GM18498 (cell line): ENCODE measurements around the gene TASL.
"Not testable (repeated sequence)": the region's sequence is repeated elsewhere in the genome, so short reads cannot be mapped to it uniquely, and the experiment has no call there.

Experiments used
- ATAC-seq: cut with Tn5 transposase; IDR thresholded peaks from one replicate; pipeline ENCODE4 v1.9.1; 2021; ENCODE audit warnings: mild to moderate bottlenecking, moderate library complexity; ENCODE audit not compliant: unreplicated experiment

The TASL gene, protein sequence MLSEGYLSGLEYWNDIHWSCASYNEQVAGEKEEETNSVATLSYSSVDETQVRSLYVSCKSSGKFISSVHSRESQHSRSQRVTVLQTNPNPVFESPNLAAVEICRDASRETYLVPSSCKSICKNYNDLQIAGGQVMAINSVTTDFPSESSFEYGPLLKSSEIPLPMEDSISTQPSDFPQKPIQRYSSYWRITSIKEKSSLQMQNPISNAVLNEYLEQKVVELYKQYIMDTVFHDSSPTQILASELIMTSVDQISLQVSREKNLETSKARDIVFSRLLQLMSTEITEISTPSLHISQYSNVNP

DNA sequence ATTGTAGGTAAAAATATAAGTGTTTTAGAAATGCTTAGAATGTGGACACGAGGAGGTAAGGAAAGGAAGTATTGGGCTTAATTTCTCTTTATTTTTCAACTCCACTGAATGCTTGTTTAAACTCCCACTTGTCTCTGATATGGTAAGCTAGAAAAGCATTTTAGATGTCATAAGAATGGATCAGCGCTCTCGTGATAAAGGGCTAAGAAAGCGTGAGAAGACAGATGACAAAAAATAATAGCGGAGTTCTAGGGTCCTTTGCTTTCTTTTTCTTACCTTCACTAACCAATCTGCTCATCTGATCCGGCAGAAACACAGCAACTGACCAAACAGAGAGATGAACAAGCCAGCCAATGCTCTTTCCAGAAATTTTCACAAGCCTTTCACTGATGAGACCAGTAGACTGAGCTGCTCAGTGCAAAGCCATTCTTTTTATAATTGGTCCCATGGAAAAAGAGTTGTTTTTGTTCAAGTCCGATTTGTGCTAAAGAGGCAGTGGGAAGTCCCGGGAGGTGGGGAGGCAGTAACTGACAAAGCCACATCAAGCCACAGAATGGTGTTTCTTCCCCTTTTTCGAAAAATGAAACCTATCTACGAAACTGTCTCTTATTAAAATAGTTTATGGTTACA is at the start of gene TASL:
TASL (minus strand) TSS at position 405 of the 630 bp plus-strand sequence. CDS start 17,411 bp downstream, outside the sequence.
- ATAC-seq: peak; percentile 73

DNA sequence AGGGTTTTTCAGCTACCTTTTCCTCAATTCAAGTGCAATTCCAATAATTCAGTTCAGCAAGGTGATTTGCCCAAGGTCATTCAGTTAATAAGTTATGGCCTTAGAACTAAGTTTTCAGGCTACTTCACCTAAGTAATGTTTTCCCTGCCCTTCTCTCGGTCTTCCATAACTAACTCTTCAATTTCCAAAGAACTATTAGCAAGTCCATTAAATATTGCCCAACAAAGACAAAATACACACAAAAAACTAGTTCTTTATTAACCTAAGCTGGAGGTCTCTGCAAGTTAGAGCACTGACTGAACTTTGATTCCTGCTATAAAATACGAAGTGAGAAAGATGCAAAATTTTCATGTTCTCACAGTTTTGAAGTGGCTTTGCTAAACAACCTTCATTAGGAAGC is 48.8 kb upstream of the TASL start:
- no peak for ATAC-seq

DNA sequence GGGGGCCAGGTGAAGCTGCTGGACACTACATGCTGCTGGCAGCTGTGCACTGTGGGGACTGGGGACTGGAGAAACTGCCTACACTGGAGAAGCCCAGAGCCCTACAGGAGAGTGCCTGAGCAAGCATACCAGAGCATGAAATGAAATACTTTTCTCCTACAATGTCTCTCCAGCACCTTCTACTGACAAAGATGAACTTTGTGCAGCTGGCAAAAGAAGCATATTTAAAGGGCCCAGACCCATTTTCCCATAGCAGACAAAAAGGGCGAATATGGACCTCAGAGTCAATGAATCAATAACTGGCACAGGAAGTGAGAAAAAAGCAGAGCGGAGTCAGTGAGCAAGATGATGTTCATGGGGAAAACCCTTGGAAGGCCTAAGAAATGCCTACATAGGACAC is 44.8 kb upstream of the TASL start:
- no peak for ATAC-seq

DNA sequence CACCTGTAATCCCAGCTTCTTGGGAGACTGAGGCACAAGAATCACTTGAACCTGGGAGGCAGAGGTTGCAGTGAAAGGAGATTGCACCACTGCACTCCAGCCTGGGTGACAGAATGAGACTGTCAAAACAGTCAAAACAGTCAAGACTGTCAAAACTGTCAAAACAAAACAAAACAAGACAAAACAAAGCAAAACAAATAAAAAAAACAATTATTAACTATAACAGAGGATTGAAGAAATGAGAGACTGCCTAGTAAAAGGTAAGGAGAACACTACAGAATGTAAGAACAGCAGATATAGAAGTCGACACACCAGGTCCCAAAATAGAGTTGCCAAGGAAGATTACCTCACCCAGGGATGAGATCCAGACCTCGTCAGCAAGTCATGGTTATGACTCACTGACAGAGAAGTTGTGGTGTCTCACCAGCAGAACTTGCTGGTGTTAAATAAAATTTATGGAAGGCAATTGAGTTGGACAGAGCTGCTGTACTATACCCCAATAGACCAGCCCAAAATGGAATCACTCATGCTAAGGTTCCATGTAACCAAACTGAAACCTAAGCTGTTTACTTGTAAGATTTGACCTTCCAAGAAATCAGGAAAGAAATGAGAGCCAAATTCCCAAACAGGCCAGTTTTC is 43.5 kb upstream of the TASL start:
- ATAC-seq: no peak

DNA sequence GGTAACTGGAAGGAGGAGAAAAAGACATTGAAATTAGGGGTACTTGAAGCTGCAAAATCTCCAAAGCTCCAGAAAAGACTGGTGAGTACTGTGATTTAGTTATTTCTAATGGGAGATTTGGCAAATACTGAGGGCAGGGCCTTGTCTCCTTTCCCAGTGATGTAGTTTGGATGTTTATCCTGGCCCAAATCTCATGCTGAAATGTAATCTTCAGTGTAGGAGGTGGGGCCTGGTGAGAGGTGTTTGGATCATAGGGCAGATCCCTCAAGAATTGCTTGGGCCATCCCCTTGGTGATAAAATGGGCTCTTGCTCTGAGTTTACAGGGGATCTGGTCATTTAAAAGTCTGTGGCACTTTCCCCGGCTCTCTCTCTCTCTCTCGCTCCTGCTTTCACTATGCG is 42.6 kb upstream of the TASL start:
- ATAC-seq: no peak

DNA sequence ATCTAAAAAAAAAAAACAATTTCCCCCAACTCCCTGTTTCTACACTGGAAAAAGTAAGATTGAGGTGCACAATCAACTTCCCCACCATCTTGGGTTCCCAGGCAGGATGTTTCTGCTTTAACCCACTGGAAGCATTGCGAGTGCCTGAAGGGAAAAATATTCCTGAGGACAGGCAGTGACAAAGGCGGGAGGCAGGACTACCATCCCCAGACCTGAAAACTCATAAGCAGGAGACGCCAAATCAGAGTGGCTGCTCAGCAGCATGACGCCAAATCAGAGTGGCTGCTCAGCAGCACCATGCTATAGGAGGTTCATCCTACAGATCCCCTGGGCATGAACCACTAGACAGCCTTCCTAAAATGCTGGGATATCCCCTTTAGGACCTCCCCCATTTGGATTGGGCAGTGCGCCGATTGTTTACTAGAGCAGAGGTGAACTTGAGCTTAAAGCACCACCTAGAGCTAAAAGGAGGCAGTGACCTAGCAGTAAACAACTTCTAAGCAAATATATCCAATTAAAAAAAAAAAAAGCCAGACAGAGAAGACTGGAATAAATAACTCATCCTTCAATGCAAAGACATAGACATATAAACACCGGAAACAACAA is 40.7 kb upstream of the TASL start:
- ATAC-seq: no peak

DNA sequence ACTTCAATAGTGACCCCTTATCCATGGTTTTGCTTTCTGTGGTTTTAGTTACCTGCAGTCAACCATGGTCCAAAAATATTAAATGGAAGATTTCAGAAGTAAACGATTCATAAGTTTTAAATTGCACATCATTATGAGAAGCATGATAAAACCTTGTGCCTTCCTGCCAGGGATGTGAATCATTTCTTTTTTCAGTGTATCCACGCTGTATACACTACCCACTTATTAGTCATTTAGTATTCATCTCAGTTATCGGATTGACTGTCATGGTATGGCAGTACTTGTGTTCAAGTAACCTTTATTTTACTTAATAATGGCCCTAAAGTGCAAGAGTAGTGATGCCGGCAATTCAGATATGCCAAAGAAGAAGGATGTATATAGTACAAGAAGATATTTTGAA is 37.7 kb upstream of the TASL start:
- no peak for ATAC-seq

DNA sequence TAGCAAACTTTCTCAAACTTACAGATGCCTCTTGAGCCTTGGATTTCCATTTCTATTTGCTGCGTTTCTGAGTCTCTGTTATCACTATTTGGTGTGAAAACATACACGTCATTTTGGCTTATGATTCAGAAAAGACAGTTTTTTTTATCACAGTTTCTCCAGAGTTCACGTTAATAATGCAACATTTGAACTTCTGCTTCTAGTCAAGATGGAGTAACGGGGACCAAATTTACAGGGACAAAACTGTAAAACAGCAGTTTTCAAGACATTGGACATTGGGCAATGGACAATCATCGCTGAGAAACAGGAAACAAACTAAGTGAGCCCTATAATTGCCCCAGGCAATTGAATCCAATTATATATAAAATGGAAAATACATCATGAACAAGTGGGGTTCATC is 36.2 kb upstream of the TASL start:
- ATAC-seq: no peak

DNA sequence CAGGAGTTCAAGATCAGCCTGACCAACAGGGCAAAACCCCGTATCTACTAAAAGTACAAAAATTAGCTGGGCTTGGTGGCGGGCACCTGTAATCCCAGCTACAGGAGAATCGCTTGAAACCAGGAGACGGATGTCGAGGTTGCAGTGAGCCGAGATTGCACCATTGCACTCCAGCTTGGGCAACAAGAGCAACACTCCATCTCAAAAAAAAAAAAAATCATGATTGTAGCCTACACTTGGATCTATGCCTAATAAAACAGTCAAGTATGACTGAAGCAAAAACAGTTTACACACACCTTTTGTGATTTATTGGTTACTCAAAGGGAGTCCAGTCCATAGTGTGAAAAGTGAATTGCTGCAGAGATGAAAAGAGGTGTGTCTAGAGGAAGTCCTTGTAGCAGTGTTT is 34.7 kb upstream of the TASL start:
- ATAC-seq: no peak

DNA sequence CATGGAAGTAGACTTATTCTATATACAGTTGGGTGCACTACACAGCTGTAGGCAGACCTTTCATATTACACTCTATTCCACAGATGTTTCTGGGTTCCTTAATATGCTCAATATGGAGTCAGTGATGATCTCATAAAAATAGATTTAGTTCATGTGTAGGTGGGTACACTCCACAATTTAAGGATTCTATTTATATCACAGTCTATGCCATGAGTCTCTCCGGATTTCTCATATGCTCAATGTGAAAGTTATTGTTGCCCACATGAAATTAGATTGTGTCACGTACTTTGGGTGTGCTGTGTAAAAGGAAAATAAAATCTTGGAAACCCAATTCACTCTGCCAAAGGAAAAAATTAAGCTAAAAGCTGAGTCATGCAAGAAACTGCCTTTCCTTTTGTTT is 32.5 kb upstream of the TASL start:
- no peak for ATAC-seq

DNA sequence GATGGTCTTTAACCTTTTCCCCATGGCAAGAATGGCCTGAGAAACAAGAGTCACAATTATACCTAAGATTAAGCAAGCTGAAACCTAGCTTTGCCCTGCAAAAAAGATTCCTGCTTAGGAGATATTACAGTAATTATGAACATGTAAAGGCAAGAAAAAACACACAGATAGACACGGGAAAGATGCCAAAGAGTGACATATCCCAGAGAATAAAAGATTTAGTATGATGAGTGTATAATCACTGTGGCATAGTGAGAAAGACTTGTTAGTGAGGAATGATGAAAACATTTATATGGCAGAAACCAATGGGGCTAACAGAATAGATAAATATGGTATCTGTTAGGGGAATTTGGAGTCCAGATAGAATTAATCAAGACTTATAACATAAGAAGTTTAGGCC is 29.6 kb upstream of the TASL start:
- ATAC-seq: no peak

DNA sequence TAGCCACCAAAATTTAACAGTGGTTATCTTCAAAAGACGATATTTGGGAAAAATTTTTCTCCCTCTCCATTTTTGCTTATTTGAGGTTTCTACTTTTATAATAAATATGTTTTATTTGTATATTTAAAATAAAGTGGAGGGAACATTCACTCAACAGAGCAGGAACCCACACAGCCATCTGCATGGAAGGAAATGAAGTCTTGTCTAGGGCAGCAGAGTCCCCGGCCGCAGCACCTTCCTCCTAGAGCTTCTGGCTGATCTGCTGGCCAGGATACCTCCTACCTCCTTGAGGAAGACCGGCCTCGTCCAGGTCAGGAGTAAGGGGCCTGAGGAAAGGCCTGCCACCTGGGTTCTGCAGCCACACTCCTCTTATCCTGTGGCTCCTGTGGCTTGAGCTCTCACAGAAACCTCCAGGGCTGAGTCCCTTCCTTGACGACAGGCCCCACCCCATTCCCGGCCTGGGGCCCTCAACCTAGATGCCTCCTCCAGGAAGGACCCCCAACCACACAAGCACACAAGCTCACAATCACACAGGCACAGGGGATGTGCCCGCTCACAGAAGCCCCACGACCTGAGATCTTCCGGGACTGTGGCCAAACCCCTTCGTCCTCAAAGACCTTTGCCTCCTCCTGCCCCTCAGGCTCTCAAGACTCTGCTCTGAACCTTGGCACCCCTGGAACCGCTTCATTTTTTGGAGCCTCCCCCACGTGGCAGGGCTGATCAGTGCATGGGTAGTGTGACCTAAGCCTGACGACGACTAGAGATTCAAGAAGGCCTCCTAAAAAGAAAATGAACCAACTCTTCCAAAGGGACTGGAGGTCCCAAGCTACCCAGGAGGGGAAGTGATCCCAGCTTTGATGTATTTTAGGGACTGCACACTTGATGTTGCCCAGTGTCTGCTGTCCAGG is 23.0 kb upstream of the TASL start:
- not testable (repeated sequence) for ATAC-seq

DNA sequence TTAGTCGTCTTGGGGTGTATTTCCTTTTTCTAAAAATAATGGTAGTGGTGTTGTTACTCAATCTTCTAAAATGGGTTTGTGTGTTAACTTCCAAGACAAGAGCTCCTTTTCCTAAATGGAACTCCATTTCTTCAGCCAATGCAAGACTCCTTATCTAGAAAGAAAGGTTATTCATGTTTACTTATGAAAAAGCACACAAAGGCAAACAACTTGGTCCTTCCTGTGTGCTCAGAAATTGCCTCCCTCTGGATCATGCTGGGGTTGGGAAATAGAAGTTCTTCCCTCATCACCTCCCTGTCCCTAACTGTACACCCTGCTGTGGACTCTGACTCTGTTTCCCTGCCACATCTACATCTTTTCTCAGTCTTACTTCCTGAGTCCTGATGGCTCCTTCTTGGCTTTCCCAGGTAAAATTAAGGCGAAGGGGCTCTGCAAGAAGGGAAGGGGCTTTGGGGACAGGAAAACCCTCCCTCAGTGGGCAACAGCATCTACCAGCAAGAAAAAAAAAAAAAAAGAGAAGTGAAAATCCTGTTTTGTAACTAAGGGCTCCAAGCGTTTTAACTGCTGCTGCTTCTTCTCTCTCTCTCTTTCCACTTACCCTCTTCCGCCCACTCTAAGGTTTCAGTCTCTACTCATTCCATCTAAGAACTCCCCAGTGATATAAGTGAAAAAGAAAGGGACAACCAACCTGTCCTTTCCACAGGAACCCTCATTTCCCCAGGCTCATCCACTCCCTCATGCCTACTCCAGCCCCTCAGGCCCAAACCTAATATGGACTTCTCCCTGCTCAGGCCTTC is 19.8 kb upstream of the TASL start:
- ATAC-seq: peak; percentile 82

DNA sequence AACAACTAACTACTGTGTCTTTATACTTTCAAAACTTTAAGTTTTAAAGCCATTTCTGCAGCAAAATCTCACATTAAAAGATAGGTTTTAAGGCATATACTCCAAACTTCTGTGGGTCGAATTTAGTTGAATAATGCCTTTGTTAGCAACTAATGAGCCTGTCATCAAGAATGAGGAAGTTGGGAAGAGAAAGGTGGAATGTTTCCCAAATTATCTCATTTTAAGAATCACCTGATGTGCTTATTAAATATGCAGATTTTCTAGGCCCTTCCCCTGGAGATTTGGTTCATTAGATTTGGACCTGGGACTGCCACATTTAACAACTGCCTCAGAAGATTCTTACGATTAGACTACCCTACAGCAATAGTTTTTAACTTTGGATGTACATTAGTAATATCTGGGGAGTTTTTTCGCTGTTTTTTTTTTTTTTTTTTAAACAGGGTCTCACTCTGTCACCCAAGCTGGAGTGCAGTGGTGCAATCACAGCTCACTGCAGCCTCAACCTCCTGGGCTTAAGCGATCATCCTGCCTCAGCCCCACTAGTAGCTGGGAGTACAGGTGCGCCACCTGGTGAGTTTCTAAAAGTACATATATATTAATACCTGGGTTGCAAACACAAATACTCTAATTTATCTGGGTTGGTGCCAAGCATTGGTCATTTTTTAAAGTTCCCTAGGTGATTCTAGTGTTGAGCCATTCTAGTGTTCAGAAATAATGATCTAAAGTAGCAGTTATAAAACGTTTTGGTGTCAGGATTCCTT is 16.1 kb upstream of the TASL start:
- ATAC-seq: peak; percentile 49

DNA sequence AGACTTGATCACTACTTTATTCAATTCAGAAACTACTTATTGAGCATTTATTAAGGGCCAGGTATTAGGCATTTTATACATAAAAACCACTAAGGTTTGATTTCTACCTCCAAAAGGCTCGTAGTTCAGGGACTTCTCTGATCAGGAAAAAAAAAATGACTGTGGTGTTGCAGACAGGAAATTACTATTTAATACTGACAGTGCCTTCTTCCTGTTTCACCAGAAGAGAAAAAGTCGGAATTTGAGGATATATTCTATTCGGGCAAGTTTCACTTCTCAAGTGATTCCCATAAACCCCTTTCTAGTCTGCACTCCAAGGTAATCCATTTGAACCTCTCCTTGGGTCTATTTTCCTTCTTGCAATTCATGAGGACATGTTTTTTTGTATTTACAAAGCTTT is 15.3 kb upstream of the TASL start:
- no peak for ATAC-seq

DNA sequence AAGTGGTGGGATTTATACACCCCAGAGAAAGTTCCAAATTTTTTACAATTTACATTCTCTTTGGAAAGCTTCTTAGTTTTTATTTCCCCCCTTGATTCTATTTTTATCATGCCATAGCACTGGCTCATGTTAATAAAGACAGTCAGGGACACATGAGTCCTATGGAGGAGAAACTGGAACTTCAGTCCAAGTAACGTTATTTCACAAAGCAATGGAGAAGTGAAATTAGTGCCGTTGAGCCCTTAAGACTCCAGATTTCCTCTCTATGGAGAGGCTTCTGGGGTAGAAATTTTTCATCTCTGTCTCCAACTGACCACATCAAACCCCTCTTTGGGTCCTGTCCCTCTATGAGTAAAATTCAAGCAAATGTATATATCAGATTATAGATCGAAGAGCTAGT is 12.8 kb upstream of the TASL start:
- ATAC-seq: no peak

DNA sequence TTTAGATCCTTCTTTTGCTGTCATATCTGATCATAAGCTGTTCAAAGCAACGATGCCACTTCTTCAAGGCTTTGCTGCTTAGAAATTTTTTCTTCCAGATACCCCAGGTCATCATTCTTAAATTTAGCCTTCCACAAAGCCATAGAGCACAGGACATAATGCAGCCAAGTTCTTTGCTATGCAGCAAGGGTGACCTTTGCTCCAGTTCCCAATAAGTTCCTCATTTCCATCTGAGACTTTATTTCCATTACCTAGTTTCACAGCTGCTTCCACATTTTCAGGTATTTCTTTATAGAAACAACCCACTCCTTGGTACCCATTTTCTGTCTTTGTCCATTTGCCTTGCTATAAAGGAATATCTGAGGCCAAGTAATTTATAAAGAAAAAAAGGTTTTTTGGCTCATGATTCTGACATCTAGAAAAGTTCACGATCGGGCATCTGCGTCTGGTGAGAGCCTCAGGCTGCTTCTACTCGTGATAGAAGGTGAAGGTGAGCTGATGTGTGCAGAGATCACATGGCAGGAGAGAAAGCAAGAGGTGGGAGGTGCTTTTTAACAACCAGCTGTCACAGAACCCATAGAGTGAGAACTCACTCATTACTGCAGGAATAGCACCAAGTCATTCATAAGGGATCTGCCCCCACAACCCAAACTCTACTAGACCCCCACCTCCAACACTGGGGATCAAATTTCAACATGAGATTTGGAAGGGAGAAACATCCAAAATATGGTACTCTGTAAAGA is 11.8 kb upstream of the TASL start:
- ATAC-seq: no peak

DNA sequence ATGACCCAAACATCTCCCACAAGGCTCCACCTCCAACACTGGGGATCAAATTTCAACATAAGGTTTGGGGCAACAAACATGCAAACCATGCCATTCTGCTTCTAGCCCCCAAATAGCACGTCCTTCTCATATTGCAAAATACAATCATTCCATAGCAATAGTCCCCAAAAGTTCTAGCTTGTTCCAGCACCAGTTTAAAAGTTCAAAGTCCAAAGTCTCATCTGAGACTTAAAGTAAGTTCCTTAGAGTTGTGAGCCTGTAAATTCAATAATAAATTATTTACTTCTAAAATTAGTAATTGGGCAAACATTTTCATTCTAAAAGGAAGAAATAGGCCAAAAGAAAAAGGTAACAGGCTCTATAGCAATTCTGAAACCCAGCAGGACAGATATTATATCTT is 8.9 kb upstream of the TASL start:
- no peak for ATAC-seq

DNA sequence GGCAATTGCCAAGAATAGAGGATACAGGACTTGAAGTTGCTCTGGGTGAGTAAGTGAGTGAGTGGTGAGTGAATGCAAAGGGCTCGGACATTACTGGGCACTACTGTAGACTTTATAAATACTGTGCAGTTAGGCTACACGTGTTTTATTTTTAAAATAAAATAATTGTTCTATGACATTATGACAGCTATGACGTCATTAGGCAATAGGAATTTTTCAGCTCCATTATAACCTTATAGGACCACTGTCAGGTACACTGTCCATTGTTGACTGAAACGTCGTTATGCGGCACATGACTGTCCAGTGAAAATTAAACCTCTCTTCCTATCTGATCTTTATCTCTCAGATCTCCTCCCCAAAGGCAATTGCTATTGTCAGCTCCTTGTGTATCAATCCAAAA is 5.1 kb upstream of the TASL start:
- ATAC-seq: no peak
